ENCODE measurements around the gene TMEM184A.

TMEM184A gene

GRCh38 chr7:1539181-1539881 is 16.7 kb downstream of the TMEM184A start:
- no peak for DNase-seq (ENCODE audit: low read depth in 2 of 2)

- no peak for DNase-seq (ENCODE audit: low read depth in 2 of 2)
These were observed 17.3 kb downstream of the TMEM184A start for GRCh38 chr7:1538544-1539180.

GRCh38 chr7:1537535-1538412 is 18.2 kb downstream of the TMEM184A start:
- no peak for DNase-seq (ENCODE audit: low read depth in 2 of 2)

GRCh38 chr7:1536743-1537534 is 19.1 kb downstream of the TMEM184A start:
- DNase-seq (ENCODE audit: low read depth in 2 of 2), result no peak

GRCh38 chr7:1536455-1536742 is 19.6 kb downstream of the TMEM184A start:
- no peak for DNase-seq (ENCODE audit: low read depth in 2 of 2)

GRCh38 chr7:1535701-1536454 is 20.1 kb downstream of the TMEM184A start:
- DNase-seq (ENCODE audit: low read depth in 2 of 2), result no peak

GRCh38 chr7:1535100-1535458 is 20.9 kb downstream of the TMEM184A start:
- DNase-seq (ENCODE audit: low read depth in 2 of 2), result no peak

- DNase-seq (ENCODE audit: low read depth in 2 of 2), result no peak
These were observed 21.5 kb downstream of the TMEM184A start for GRCh38 chr7:1534330-1535099.

- DNase-seq (ENCODE audit: low read depth in 2 of 2), result no peak
These were observed 22.3 kb downstream of the TMEM184A start for GRCh38 chr7:1533547-1534329.

- no peak for DNase-seq (ENCODE audit: low read depth in 2 of 2)
These were observed 22.8 kb downstream of the TMEM184A start for GRCh38 chr7:1533255-1533546.

GRCh38 chr7:1532456-1533254 is 23.4 kb downstream of the TMEM184A start:
- peak; percentile 24 to 31 for DNase-seq (ENCODE audit: low read depth in 2 of 2)

GRCh38 chr7:1531979-1532455 is 24.0 kb downstream of the TMEM184A start:
- no peak for DNase-seq (ENCODE audit: low read depth in 2 of 2)

- DNase-seq (ENCODE audit: low read depth in 2 of 2), result no peak
These were observed 24.6 kb downstream of the TMEM184A start for GRCh38 chr7:1531263-1531978.

GRCh38 chr7:1530946-1531262 is 25.1 kb downstream of the TMEM184A start:
- DNase-seq (ENCODE audit: low read depth in 2 of 2), result no peak

GRCh38 chr7:1529383-1530116 is 26.5 kb downstream of the TMEM184A start:
- no peak for DNase-seq (ENCODE audit: low read depth in 2 of 2)

GRCh38 chr7:1526271-1526754 is 29.7 kb downstream of the TMEM184A start:
- DNase-seq (ENCODE audit: low read depth in 2 of 2), result no peak

- DNase-seq (ENCODE audit: low read depth in 2 of 2), result no peak
These were observed 30.6 kb downstream of the TMEM184A start for GRCh38 chr7:1525409-1525808.

GRCh38 chr7:1523844-1524243 is 32.2 kb downstream of the TMEM184A start:
- DNase-seq (ENCODE audit: low read depth in 2 of 2), result no peak
